AG09309 (cell line): ENCODE measurements around the gene SSU72.

ENCODE experiments used
- DNase-seq: peaks from one replicate; pipeline ENCODE4 v3.0.0-alpha.2; 2010; ENCODE audit warnings: low read depth
- H3K4me3 ChIP-seq: 2 replicates; pipeline ENCODE4 v1.5.1; 2011; ENCODE audit warnings: mild to moderate bottlenecking, low read depth, low read length, moderate library complexity; ENCODE audit not compliant: control insufficient read depth
- CTCF ChIP-seq: IDR thresholded peaks from 2 replicates; pipeline ENCODE4 v1.5.1; 2011; ENCODE audit warnings: mild to moderate bottlenecking, low read depth, low read length, inconsistent platforms; ENCODE audit not compliant: insufficient read depth, control insufficient read depth; ENCODE audit errors: missing control alignments

Gene SSU72

GRCh38 chr1:1612104-1612400 lies 37.4 kb upstream of the SSU72 start:
- H3K4me3 ChIP-seq = no peak overlapping the region
- TF ChIP-seq CTCF = no peak
- no peak for DNase-seq

GRCh38 chr1:1610796-1611195 lies 36.1 kb upstream of the SSU72 start:
- H3K4me3 ChIP-seq = no peak overlapping the region
- TF ChIP-seq CTCF = no peak
- DNase-seq = no peak

DNA sequence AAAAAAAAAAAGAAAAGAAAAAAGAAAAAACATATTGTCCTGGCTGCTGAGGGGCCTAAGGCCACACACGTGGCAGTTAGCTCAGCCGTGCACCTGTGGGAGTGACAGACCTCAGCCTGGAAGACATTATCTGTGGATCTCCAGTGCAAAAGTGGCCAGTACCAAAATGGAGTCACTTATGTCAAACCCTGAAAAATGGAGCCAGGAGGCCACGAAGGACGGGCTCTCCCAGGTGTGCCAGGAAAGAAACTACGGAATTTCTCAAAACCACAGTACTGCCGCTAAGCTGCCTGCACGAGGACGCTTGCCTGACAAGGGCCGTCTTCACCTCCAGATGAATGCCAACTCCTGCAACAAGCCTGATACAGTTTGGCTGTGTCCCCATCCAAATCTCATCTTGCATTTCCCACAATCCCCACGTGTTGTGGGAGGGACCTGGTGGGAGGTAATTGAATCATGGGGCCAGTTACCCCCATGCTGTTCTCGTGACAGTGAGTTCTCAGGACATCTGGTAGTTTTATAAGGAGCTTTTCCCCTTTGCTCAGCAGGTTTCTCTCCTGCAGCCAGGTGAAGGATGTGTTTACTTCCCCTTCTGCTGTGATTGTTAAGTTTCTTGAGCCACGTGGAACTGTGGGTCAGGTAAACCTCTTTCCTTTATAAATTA lies 35.3 kb upstream of the SSU72 start:
- H3K4me3 ChIP-seq = no peak overlapping the region
- TF ChIP-seq CTCF = no peak
- no peak for DNase-seq

DNA sequence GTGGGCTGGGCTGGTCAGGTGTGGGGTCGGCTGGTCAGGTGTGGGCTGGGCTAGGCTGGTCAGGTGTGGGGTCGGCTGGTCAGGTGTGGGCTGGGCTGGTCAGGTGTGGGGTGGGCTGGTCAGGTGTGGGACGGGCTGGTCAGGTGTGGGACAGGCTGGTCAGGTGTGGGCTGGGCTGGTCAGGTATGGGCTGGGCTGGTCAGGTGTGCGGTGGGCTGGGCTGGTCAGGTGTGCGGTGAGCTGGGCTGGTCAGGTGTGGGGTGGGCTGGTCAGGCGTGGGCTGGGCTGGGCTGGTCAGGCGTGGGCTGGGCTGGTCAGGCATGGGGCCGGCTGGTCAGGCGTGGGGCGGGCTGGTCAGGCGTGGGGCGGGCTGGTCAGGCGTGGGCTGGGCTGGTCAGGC lies 31.6 kb upstream of the SSU72 start:
- DNase-seq = no peak
- H3K4me3 ChIP-seq = no peak overlapping the region
- no peak for TF ChIP-seq CTCF

DNA sequence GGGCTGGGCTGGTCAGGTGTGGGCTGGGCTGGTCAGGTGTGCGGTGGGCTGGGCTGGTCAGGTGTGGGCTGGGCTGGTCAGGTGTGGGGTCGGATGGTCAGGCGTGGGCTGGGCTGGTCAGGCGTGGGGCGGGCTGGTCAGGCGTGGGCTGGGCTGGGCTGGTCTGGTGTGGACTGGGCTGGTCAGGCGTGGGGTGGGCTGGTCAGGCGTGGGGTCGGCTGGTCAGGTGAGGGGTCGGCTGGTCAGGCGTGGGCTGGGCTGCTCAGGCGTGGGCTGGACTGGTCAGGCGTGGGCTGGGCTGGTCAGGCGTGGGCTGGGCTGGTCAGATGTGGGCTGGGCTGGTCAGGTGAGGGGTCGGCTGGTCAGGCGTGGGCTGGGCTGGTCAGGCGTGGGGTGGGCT lies 31.1 kb upstream of the SSU72 start:
- no peak for TF ChIP-seq CTCF
- DNase-seq = no peak
- H3K4me3 ChIP-seq = no peak overlapping the region

DNA sequence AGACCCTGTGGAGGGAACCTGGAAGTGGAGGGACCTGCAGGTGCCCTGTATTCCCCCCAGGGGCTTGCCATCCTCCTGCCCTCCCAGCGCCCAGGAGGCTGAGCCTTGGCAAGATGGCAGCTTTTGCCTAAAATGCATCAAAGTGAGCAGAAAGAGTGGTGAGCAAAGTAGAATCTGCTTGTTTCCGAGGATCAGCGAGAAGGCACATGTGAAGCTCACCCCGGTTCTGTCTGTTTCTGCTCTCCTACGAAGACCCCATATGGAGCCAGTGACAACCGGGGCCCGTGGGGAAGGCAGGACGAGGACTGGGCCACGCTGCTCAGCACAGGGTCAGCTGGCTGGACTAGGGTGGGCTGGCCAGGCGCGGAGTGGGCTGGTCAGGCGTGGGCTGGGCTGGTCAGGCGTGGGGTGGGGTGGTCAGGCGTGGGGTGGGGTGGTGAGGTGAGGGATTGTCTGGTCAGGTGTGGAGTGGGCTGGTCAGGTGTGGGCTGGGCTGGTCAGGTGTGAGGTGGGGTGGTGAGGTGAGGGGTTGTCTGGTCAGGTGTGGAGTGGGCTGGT lies 30.4 kb upstream of the SSU72 start:
- no peak for DNase-seq
- TF ChIP-seq CTCF = no peak
- no peak overlapping the region for H3K4me3 ChIP-seq

DNA sequence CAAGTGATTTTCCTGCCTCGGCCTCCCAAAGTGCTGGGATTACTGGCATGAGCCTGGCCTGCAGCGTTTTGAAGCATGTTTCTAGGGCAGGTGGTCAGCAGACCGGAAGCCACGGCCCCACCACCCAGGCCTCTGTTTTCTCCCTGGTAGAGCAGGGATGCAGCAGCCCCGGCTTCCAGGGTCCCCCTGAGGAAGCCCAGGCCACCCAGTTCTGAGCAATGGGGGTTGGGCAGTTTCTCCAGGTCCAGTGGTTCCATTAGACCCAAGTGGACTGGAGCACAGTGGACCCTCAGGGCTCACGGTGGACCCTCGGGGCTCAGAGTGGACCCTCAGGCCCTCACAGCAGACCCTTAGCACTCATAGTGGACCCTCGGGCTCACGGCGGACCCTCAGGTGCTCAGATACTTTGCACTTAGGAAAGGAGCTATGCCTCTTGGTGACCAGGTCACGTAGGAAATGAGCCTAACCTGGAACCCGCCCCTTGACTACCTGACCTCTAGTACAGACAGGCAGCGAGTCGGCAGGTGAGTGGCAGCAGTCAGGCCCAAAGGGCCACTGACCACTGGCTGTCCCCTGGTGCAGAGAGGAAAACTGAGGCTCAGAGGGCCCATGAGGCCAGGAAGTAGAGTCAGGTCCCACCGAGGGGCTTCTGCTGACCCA lies 29.8 kb upstream of the SSU72 start:
- no peak overlapping the region for H3K4me3 ChIP-seq
- TF ChIP-seq CTCF = no peak
- DNase-seq = no peak
